GM10847 (cell line): ENCODE results near the gene CD82.

ENCODE experiments used
- POLR2A ChIP-seq: IDR thresholded peaks from 2 replicates; pipeline ENCODE4 v1.6.1; 2011; ENCODE audit not compliant: insufficient read length; ENCODE audit errors: extremely low read depth

The CD82 gene

DNA sequence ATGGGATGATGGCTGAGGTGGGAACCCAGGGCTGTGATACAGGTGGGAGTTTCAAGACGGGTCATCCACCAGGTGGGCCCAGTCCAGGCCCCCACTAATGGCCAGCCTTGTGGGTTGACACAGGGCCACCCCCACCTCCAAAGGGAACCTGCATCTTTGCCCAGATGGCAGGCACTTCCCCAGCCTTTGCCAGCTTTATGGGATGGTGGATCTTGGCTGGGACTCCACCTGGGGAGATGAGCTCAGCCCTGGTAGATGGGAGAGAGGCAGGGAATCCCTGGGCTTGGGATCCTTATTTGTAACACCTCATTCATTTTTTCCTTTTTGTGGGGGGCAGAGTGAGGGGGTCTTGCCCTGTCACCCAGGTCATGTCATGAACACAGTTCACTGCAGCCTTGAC lies 33.4 kb downstream of the CD82 start:
- TF ChIP-seq POLR2A, result no peak

DNA sequence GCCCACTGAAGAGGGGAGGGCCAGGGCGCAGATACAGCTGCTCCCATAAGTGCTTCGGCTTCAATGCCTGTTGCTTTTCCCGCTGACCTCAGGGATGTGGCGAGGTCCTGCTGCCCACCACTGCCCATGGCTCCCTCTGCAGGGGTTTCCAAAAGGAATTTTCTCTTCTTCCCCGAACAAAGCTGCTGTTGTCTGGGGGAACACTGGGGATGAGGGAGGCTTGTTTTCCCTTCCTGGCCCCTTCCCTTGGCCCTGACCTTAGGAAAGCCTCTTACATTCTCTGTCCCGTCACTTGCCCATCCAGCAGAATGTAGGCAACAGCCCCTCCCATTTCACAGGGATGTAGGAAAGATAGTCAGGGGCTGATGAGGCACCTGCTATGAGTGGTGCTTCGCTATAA lies 34.8 kb downstream of the CD82 start:
- TF ChIP-seq POLR2A, result no peak

DNA sequence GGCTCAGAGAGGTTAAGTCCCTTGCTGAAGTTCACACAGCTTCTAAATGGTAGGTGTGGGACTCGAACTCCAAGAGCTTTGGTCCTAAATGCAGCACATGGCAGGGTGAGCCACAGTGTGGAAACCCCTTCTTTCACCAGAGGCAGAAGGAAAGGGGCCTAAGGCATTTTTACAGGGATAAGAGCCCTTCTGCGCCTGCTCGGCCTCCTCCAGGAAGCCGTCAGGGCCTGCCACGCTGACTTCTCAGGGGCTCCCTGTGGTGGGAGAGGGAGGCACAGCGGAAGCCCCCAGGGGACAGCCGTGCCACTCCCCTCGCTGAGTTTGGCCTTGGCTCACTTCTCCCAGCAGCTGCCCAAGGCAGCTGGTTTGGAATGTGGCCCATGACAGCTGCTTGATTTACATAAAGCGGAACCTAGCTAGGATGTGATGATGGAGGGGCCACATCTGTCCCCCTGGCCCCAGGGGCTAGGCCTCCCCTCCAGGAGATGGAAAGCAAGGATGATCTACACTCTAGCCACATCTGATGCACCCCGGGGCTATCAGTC lies 35.4 kb downstream of the CD82 start:
- TF ChIP-seq POLR2A, result no peak

DNA sequence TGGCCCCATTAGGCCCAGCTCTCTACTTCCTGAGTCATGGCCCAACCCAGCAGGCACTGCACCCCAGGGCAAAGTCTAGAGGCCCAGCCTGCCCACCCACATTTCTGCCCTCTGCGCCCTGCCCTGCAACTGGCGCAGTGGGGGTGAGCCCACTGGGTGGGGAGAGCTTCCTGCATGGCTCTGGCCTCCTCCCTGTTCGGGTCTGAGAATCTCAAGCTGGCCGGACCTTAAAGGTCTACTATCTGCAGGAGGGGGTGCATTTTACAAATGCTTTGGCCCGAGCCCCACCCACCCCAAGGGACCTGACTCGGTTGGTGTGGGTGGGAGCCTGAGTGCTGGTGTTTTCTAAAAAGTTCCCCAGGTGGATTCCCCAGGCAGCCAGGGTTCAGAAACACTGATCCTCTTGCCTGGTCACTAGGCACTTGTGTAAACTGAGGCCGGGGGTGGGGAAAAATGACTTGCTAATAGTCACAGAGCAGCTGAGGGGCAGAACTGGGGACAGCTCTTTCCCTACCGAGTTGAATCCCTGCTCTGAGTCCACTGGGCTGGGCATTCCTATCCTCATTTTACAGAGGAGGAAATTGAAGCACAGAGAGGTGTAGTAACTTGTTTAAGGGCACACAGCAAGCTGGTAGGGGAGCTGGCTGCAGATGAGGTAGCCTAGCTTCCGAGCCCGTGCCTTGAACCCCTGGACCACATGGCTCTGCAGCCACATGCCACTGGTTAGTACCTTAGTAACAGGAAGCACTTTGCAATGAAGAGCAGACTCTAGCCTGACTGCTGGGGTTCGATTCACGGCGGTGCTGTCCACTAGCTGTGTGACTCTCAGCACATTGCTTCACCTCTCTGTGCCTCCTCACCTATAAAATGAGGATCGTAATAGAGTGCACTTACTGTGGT lies 36.3 kb downstream of the CD82 start:
- TF ChIP-seq POLR2A, result no peak

DNA sequence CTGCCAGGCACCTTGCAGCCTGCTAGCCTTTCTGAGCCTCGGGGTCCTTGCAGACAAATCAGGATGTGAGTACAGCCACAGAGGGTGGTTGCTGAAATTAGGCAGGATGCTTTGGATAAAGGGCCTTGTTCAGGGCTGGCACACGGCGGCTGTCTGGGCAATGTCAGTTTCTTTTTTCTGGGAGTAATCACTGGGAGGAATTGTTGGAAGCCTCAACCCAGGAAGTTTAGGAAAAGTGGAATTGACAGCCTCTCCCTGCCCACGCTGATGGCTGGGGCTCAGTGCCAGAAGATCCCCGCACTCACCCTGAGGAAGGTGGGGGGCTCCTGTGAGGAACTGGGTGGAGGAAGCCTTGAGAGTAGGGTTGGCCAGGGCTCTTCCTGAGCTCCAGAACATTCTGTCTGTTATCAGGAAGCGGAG lies 37.4 kb downstream of the CD82 start:
- TF ChIP-seq POLR2A, result no peak

DNA sequence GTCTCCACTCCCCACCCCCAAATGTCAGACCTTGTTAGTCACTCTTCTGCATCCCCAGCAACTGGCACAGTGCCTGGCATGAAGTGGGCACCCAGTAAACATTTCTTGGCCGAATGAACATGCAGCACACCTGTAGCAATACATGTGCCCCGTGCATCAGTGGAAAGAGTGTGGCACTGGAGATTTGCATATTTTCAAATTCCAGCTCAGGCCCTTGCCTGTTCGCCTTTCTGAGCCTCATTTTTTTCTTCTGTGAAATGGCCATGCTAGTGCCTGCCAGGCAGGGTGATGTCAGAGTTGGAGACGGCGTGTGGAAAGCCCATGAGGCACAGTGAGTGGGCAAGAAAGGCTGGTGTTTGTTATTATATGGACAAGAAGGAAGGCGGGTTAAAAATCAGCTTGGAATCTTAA lies 38.7 kb downstream of the CD82 start:
- TF ChIP-seq POLR2A, result no peak

DNA sequence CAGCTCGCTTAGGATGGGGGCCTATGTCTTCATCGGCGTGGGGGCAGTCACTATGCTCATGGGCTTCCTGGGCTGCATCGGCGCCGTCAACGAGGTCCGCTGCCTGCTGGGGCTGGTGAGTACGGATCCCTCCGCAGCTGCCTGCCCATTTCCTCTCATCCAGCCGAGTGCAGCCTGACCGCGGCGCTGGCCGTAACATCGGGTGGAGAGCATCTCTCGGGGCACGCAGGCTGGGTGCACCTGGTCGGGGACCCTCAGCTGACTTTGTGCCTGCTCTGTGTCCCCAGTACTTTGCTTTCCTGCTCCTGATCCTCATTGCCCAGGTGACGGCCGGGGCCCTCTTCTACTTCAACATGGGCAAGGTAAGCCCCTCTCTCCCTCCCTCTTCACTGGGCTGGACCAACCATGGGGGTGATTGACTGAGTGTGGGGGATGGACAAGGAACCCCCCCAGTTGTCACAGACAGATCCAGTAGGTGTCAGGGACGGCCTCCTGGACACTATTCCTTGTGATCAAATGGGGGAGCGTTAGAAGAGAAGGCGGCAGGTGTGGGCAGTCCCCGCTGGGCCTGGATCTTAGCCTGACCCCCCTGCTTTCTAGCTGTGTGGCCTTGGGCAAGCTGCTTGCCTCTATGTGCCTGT lies 39.7 kb downstream of the CD82 start:
- no peak for TF ChIP-seq POLR2A

DNA sequence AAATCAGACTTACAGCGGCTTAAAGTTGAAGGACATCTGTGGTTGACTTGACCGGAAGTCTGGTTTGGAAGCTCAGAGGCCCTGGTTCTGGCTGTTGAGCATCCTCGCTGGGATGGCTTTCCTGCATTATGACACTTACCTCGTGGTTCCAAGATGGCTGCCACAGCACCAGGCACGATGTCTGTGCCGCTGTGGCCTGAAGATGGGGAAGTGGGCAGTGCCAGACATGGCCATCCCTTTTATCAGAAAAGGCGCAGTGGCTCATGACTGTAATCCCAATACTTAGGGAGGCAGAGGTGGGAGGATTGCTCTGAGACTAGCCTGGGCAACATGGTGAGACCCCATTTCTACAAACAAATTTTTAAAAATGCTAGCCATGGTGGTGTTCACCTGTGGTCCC lies 40.5 kb downstream of the CD82 start:
- TF ChIP-seq POLR2A, result no peak

DNA sequence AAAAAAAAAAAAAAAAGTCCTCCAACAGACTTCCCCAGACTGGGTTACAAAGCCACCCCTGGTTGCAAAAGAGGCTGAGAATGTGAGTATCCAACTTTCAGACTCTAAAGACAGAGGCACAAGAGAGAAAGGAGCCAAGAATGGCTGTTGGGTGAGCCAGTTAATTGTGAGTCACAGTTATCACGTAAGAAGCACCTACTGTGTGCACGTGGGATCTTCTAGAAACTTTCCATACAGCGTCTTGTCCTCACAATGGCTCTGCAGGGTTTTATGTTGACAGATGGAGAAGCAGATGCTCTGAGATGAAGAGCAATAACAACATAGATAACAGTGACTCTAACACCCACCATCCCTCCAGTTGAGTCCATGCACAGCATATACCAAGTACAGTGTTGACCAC lies 41.0 kb downstream of the CD82 start:
- no peak for TF ChIP-seq POLR2A

DNA sequence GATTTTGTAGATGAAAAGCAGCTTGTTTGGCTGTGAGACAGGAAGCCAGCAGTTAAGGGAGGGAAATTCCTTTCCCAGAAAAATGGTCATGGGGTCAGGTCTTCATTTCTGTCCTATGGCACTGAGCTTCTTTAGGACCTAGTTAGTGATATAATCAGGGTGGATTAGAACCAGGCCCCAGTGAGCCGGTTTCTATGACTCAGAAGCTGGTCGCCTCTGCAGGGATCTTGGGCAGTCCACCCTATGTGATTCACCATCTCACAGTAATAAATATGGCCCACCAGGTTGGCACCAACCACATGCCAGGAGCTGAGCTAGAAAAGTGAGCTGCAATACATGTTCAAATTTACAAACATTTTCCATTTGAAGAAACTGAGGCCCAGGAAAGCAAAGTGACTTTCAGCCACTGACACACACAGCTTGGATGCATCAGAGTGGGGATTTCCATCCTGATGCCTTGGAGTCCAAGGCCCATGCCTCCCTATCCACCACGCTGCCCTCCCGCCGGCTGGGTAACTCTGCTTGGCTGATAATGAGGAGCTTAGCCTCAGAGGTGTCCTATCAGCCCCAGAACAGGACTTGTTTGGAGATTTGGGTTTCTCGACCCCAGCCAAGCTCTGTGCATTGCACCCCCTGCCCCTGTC lies 42.0 kb downstream of the CD82 start:
- no peak for TF ChIP-seq POLR2A

DNA sequence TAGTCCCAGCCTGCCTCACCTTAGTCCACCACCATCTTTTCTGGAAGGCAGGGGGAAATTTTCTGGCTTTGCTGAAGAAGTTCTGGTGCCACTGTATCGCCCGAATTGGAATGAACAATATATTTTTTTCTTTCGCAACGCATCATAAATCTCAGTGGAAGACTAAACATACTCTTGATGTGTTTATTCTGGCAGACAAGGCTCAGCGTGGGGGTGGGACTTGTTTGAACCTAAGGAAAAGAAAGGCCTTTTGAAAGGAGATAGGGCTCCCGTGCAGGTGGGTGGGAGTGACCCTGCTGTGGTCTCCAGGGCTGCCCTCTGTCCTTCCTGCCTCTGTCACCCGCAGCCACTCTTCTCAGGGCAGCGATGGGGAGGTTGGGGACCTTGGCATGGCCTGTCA lies 42.5 kb downstream of the CD82 start:
- TF ChIP-seq POLR2A, result no peak

DNA sequence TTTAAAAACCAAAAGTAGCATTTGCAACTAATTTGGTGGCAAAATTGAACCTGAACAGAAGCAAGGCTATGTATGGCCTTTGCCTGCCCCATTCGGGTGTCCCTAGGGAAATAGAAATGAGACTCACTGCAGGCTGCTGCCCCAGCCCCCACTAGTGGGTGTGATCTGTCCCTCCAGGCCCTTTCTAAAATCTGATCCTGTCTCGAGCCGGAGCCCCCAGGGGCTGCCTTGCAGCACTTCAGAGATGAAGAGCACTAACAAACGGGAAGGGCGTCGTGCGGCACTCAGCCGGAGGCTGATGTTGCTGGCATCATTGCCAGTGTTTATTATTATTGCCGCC lies 43.2 kb downstream of the CD82 start:
- no peak for TF ChIP-seq POLR2A

DNA sequence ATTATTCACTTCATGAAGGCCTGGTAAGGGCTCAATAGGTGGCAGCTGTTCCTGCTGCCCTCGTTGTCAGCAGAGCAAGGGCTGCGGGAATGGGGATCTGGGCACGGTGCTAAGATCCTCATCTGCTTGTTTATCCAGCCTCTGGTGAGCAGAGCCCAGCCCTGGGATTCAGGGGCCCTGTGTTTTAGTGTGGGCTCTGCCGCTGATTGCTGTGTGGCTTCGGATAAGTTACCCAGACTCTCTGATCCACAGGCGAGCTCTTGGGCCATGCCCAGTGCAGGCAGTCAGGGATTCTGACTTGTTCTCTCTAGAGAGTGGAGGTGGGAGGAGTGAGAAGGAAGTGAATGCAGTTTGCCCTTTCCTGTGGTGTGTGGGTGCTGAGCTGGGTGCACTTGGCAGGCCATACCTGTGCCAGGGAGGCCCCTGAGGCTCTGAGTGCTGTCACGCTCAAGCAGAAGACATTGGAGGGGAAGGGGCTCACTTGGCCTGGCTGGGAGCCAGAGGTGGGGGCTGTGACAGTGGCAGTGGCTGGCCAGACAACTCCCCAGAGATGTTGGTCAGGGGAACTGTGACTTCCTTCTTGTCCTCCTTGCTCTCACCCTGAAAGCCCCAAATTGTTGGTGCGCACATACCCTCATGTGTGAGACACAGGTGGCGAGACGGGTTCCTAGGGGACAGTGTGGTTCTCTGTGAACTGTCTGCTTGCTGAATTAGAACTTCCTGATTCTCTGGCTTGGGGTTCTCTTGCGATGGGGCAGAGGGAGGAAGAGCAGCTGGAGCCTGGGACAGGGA lies 43.7 kb downstream of the CD82 start:
- TF ChIP-seq POLR2A, result no peak

DNA sequence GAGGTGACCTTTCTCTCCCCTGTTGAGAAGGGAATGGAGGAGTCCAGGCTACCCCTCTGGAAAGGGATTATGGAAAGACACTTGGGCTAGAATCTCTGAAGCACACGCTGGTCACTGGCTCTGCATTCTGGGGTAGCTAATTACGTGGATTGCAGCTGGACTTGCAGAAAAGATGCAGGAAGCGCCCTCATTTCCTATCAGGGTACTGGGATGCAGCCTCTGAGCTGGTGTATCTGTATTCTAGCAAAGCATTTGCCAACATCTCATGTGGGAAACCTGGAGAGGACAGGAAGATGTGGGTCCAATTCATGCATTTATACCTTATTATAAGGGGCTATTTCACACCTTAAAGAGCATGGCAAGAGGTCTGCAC lies 44.3 kb downstream of the CD82 start:
- TF ChIP-seq POLR2A, result no peak

DNA sequence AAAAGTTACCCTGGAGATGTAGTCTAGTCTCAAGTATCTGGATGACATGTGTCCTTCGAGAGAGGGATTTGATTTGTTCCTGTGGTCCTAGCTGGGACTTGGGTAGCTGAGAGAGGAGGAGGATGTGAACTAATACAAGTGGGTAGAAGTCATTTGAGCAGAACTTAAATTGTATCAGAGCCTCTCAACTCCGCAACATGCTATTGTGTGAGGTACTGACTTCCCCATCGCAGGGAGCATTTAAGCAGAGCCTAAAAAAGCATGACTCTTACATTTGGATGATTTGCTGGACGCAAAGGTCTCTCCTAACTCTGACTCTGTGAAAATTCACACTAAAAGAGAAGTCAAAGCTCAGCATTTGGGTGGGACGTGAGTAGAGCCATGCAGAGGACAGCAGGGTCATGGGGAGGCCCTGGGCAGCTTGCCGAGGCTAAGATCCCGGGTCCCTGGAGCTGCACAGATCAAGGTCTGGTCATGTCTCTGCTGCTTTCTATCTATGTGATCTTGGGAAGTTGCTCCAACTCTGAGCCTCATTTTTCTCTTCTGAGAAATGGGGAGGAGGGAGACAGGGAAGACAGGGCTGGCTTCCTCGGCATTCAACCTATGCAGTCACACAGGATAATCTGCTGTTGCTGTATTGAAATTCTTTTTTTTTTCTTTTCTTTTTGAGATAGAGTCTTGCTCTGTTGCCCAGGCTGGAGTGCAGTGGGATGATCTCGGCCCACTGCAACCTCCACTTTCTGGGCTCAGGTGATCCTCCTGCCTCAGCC lies 44.9 kb downstream of the CD82 start:
- no peak for TF ChIP-seq POLR2A

DNA sequence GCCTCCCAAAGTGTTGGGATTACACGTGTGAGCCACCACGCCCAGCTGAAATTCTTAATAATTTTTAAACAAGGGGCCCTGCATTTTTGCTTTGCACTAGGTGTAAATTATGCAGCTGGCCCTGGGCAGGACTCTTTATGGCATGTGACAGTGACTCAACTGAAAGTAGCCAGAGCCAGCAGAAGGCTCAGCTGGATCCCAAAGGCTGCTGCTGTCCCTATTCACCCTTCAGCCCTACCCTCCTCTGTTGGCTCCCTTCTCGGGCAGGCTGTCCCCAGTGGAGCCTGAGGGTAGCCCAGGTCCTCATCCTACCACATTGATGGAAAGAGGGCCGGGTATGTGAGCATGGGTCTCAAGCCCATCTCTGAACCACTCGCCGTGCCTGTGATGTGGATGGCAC lies 45.6 kb downstream of the CD82 start:
- TF ChIP-seq POLR2A, result no peak
